Type B pancreatic cell (in vitro differentiated cells): ENCODE measurements around the gene MYEOV. TPM values are rescaled to one million over a fixed set of nuclear protein-coding genes. Genes with fewer than 3 reads are reported as not detected.
A peak's percentile ranks its signal among the peaks of the same experiment; 100 is the strongest.

Source experiments
- DNase-seq: peaks from one replicate; pipeline ENCODE4 v3.0.0; 2021; ENCODE audit warnings: mixed read lengths; ENCODE audit not compliant: unreplicated experiment; ENCODE audit errors: extremely low spot score
- H3K27ac Mint-ChIP-seq: 2 replicates; pipeline ENCODE4 v1.8.0; 2021; ENCODE audit warnings: mild to moderate bottlenecking, mixed read lengths
- H3K27me3 Mint-ChIP-seq: 2 replicates; pipeline ENCODE4 v1.8.0; 2021; ENCODE audit warnings: mixed read lengths
- H3K36me3 Mint-ChIP-seq: 2 replicates; pipeline ENCODE4 v1.8.0; 2021; ENCODE audit warnings: mixed read lengths
- H3K4me1 Mint-ChIP-seq: one replicate; pipeline ENCODE4 v1.8.0; 2021; ENCODE audit warnings: mixed read lengths; ENCODE audit not compliant: unreplicated experiment
- H3K4me3 Mint-ChIP-seq: 2 replicates; pipeline ENCODE4 v1.8.0; 2021; ENCODE audit warnings: mild to moderate bottlenecking, mixed read lengths
- H3K9me3 Mint-ChIP-seq: 2 replicates; pipeline ENCODE4 v1.8.0; 2021; ENCODE audit warnings: mixed read lengths
- total RNA-seq: library from RNA; stranded (reverse); gene quantifications from 2 replicates; pipeline ENCODE4 v1.2.1, GENCODE V29; 2021; ENCODE audit warnings: low replicate concordance
- TF ChIP-seq, protein P1 (sequence below): fragments of 200-600 bp; sonication (generic); conservative IDR thresholded peaks from 2 replicates; pipeline ENCODE4 v1.5.0; 2021; ENCODE audit warnings: antibody characterized with exemption, mild to moderate bottlenecking

Gene MYEOV
- total RNA-seq, 1 donor from 2014 or later: 4.1 TPM

DNA sequence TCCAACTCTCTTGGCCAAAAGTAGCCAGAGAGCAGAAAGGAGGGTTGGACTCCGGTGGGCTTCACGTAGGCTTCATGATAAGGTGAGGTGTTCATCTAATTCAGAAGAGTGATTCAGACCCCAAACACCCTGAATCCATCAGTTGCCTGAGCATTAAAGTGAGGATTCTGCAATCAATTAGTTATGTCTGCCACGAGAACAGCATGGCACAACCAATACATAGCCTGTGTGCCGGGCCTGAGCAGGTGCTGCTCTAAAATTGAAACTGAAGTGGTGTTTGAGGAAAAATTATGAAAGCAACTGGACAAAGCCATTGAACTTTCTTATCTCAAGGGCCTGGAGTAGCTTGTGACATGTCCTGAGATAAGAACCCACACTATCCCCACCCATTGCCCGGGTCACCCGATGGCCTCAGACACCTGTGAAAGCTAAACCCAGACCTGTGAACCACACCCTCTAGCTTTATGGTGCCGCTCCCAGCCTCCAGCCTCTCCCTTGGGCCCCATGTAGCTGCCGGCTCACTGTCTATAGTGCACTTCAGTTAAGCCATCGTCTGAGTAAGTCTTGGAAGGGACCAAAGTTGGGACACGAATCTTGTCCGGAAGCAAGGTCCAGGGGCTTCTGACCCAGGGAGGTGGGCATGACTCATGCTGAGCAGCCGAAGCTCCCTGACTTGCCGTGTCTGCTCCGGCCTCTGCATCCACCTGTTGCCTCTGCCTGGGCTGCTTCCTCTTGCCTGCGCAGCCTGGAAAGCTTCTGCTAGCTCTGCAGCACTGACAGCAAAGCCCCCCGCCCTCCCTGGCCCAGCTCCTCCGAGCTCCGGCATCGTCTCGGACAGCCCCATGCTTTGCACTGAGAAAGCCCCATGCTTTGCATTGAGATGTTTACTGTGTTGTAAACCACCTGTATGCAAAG, 5.7 kb upstream of the MYEOV start:
- H3K9me3 Mint-ChIP-seq: no peaks in the 10 kb centered on the region
- H3K4me1 Mint-ChIP-seq: peaks cover 22% of the 10 kb centered on the region
- H3K27ac Mint-ChIP-seq: peak overlapping the region; percentile 34
- DNase-seq: no peak
- TF ChIP-seq, protein P1, sequence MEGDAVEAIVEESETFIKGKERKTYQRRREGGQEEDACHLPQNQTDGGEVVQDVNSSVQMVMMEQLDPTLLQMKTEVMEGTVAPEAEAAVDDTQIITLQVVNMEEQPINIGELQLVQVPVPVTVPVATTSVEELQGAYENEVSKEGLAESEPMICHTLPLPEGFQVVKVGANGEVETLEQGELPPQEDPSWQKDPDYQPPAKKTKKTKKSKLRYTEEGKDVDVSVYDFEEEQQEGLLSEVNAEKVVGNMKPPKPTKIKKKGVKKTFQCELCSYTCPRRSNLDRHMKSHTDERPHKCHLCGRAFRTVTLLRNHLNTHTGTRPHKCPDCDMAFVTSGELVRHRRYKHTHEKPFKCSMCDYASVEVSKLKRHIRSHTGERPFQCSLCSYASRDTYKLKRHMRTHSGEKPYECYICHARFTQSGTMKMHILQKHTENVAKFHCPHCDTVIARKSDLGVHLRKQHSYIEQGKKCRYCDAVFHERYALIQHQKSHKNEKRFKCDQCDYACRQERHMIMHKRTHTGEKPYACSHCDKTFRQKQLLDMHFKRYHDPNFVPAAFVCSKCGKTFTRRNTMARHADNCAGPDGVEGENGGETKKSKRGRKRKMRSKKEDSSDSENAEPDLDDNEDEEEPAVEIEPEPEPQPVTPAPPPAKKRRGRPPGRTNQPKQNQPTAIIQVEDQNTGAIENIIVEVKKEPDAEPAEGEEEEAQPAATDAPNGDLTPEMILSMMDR: no peak
- H3K36me3 Mint-ChIP-seq: no peaks in the 10 kb centered on the region
- peak overlapping the region; percentile 9 for H3K4me3 Mint-ChIP-seq
- no peaks in the 10 kb centered on the region for H3K27me3 Mint-ChIP-seq

DNA sequence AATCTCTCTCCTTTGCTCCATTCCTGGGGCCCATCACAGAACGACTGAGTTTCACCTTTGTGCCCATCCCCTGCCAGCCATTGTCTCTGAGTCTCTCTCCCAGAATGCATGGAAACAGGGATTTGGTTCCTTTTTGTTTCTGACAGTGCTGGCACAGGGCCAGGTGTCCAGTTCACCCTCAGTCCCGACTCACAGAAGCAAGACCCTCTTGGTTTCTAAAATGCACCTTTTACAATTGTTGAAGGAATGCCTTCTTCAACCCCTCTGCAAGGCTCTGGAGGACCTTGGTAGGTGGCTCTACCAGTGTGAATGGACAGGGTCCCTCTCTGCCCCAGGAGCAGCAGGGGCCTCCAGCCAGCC, 5.1 kb upstream of the MYEOV start:
- H3K9me3 Mint-ChIP-seq: no peaks in the 10 kb centered on the region
- no peaks in the 10 kb centered on the region for H3K27me3 Mint-ChIP-seq

DNA sequence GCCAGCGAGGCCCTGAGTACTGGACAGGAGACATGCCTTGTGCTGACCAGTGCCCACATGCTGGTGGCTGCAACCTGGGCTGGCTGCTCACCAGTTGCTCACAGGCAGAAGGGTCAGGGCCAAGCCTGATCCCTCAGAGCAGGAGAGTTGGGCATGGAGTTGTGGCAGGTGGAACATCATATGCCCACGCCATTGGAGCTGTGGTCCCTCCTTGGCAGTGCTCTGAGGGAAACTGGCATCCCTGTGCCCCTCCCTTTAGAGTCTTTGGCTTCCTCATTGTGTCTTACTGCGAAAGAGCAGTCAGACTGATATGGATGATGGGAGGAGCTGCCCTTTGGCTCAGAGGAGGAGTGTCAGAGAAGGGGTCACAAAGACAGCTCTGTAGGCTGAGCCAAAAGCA, 3.1 kb upstream of the MYEOV start:
- Mint-ChIP-seq H3K9me3 (no peaks in the 10 kb centered on the region), H3K27ac (no peak overlapping the region), H3K36me3 (no peaks in the 10 kb centered on the region), H3K4me1 (peaks cover 23% of the 10 kb centered on the region), H3K27me3 (no peaks in the 10 kb centered on the region), H3K4me3 (no peak overlapping the region)
- DNase-seq: no peak
- TF ChIP-seq, protein P1: no peak

More for the DNA sequence above, 5.1 kb upstream of the MYEOV start:
- TF ChIP-seq, protein P1: no peak
- Mint-ChIP-seq H3K36me3 (no peaks in the 10 kb centered on the region), H3K4me3 (no peak overlapping the region), H3K27ac (no peak overlapping the region), H3K4me1 (peaks cover 22% of the 10 kb centered on the region)
- no peak for DNase-seq

DNA sequence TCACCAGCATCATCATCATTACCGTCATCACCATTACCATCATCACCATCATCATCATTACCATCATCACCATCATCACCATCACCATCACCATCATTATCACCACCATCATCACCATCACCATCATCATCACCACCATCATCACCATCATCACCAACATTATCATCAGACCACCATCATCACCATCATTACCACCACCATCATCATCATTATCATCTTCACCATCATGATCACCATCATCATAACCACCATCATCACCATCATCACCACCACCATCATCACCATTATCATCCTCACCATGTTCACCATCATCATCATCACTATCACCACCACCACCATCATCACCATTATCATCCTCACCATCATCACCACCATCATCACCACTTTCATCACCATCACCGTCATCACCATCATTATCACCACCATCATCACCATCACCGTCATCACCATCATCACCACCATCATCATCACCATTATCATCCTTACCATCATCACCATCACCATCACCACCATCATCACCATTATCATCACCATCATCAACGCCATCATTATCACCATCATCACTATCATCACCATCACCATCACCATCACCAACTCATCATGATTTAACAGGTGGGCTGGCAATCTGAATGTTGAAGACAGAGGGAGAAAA, 2.4 kb upstream of the MYEOV start:
- H3K27me3 Mint-ChIP-seq: no peaks in the 10 kb centered on the region
- peaks cover 17% of the 10 kb centered on the region for H3K4me1 Mint-ChIP-seq
- H3K27ac Mint-ChIP-seq: no peak overlapping the region
- no peak for DNase-seq
- TF ChIP-seq, protein P1: no peak
- no peak overlapping the region for H3K4me3 Mint-ChIP-seq
- H3K9me3 Mint-ChIP-seq: no peaks in the 10 kb centered on the region
- no peaks in the 10 kb centered on the region for H3K36me3 Mint-ChIP-seq

DNA sequence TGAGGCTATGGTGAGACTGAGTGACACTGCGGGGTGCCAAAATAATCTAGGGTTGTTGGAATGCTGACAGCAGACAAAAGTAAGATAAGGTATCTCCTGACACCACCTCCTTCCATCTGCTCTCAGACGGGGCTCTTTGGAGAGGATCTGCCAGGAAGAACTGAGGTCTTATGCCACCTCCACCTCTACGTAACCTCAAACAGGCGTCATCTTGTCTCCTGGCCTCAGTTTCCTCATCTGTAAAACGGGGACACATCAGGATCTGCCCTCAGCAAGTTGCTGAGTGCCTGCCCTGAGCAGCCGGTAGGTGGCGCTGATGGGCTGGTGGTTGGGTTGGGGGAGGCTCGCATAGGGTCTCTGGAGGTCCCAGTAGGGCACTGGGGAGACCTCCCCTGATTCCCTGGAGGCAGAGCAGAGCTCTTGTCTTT, 1.7 kb upstream of the MYEOV start:
- no peak for DNase-seq
- TF ChIP-seq, protein P1: peak; percentile 74
- peaks cover 19% of the 10 kb centered on the region for H3K4me1 Mint-ChIP-seq
- H3K9me3 Mint-ChIP-seq: no peaks in the 10 kb centered on the region
- no peak overlapping the region for H3K4me3 Mint-ChIP-seq
- no peak overlapping the region for H3K27ac Mint-ChIP-seq
- H3K27me3 Mint-ChIP-seq: no peaks in the 10 kb centered on the region
- no peaks in the 10 kb centered on the region for H3K36me3 Mint-ChIP-seq
